HAP-1 (cell line): ENCODE data around the gene PC.
"Not testable (repeated sequence)": the region's sequence is repeated elsewhere in the genome, so short reads cannot be mapped to it uniquely, and the experiment has no call there.

Experiments
- DNase-seq, 2 experiments: peaks; one replicate each; pipeline ENCODE4 v3.0.0-alpha.2; 2016 to 2020; ENCODE audit warnings: low spot score in 2 of 2
- H3K27me3 ChIP-seq: fragments of 250-450 bp; sonication (Bioruptor Pico); 2 replicates; pipeline ENCODE4 v1.5.1; 2020; ENCODE audit warnings: low read depth, mild to moderate bottlenecking, moderate library complexity
- H3K36me3 ChIP-seq: fragments of 250-450 bp; sonication (Bioruptor Pico); replicated peaks from 2 replicates; pipeline ENCODE4 v1.5.1; 2020; ENCODE audit warnings: mild to moderate bottlenecking
- H3K4me1 ChIP-seq: fragments of 250-450 bp; sonication (Bioruptor Pico); 2 replicates; pipeline ENCODE4 v1.5.1; 2020; ENCODE audit warnings: mild to moderate bottlenecking
- H3K4me3 ChIP-seq: fragments of 250-450 bp; sonication (Bioruptor Pico); 2 replicates; pipeline ENCODE4 v1.5.1; 2020; ENCODE audit warnings: mild to moderate bottlenecking, moderate library complexity
- H3K9me3 ChIP-seq: fragments of 250-450 bp; sonication (Bioruptor Pico); 2 replicates; pipeline ENCODE4 v1.5.1; 2020; ENCODE audit warnings: mild to moderate bottlenecking, moderate library complexity
- in situ Hi-C: fragments of 300-500 bp; cut with MboI; formaldehyde crosslinking; loops from 3 replicates; pipeline ENCODE4 v1.14.3; 2020; ENCODE audit warnings: low sequenced_read_pairs, inconsistent platforms, mixed read lengths

PC gene

GRCh38 chr11:66958232-66958955, at the start of gene PC:
Gene PC (minus strand): TSS chr11:66958383. CDS start chr11:66872159, 86,224 bp downstream.
- Histone ChIP-seq H3K4me3 (peak within 1 kb of the TSS; percentile 60), H3K36me3 (no peaks in the 10 kb centered on the region), H3K4me1 (peaks cover 14% of the 10 kb centered on the region), H3K27me3 (no peaks in the 10 kb centered on the region), H3K9me3 (no peaks in the 10 kb centered on the region)
- in situ Hi-C loops, result no loop called here
- peak; percentile 100 for DNase-seq

GRCh38 chr11:67007126-67007525, 48.9 kb upstream of the PC start:
- H3K36me3 ChIP-seq, result no peaks in the 10 kb centered on the region
- peaks cover 4% of the 10 kb centered on the region for H3K4me1 ChIP-seq
- H3K4me3 ChIP-seq, result no peak overlapping the region
- in situ Hi-C loops, result no loop called here
- no peaks in the 10 kb centered on the region for H3K9me3 ChIP-seq
- no peaks in the 10 kb centered on the region for H3K27me3 ChIP-seq
- no peak for DNase-seq

- Histone ChIP-seq H3K4me1 (peaks cover 6% of the 10 kb centered on the region), H3K9me3 (no peaks in the 10 kb centered on the region), H3K27me3 (no peaks in the 10 kb centered on the region), H3K36me3 (no peaks in the 10 kb centered on the region), H3K4me3 (no peak overlapping the region)
- in situ Hi-C loops, result no loop called here
- DNase-seq, result peak; percentile 57 to 81
Observed at GRCh38 chr11:67006029-67006884, 48.1 kb upstream of the PC start.

- H3K27me3 ChIP-seq, H3K36me3 ChIP-seq, DNase-seq, H3K4me1 ChIP-seq, in situ Hi-C loops, H3K4me3 ChIP-seq, H3K9me3 ChIP-seq: not testable (repeated sequence)
Observed at GRCh38 chr11:67005200-67005599, 47.0 kb upstream of the PC start.

DNA sequence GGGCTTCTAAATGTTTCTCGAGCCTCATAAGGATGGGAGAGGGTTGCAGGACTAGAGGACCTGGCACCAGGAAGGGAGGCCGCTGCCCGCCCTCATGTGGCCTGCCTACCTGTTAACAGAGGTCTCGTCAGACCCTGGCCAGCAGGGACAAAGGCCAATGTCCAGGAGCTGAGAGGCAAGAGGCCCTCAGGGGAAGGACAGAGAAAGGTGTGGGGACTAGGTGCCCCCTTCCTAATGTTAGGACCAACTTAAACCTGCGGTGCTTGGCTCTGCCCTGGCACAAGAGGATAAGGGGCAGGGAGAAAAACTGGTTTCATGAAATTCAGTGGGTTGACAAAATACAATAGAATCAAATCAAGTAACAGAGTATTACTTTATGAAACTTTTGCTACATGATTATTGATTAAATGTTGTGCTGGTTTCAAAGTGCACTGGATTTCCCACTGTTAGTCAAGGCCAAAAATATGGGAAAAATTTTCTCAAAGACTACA, 44.8 kb upstream of the PC start:
- Histone ChIP-seq H3K36me3 (no peaks in the 10 kb centered on the region), H3K27me3 (no peaks in the 10 kb centered on the region), H3K4me3 (no peak overlapping the region), H3K4me1 (peaks cover 6% of the 10 kb centered on the region), H3K9me3 (no peaks in the 10 kb centered on the region)
- DNase-seq, result no peak
- in situ Hi-C loops, result no loop called here

DNA sequence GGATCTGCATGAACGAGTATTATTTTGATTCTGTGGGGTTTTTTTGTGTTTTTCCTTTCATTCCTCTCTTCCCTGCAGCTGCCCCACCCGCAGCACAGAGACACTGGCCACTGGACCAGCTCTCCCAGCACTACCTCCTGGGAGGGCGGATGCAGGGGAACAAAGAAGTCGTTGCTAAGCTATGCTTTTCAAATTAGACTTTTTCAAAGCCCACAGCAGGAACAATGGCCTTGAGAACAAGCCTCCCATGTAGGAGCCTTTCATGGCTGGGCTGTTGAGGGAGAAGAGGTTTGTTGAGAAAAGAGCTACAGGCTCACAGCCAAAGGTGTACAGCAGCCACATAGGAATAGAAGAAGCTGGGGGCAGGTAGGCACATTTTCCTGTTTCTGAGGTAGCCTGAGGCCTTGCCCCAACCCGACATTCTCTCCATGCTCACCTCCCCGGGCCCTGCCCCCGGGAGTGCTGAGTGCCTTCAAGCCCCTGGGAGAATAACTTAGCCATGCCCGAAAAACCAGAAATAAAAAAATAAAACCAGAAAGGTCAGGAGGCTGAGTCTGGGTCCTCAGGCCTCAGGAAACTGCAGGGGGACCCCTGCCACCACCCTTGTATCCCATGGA, 44.2 kb upstream of the PC start:
- no peaks in the 10 kb centered on the region for H3K27me3 ChIP-seq
- no peaks in the 10 kb centered on the region for H3K36me3 ChIP-seq
- DNase-seq, result peak; percentile 72 to 82
- H3K4me1 ChIP-seq, result peaks cover 6% of the 10 kb centered on the region
- H3K4me3 ChIP-seq, result no peak overlapping the region
- in situ Hi-C loops, result no loop called here
- H3K9me3 ChIP-seq, result no peaks in the 10 kb centered on the region

- Histone ChIP-seq H3K27me3 (no peaks in the 10 kb centered on the region), H3K4me3 (no peak overlapping the region), H3K4me1 (peaks cover 6% of the 10 kb centered on the region), H3K9me3 (no peaks in the 10 kb centered on the region), H3K36me3 (no peaks in the 10 kb centered on the region)
- no peak for DNase-seq
- in situ Hi-C loops, result no loop called here
Observed at GRCh38 chr11:67001332-67001731, 43.1 kb upstream of the PC start.

DNA sequence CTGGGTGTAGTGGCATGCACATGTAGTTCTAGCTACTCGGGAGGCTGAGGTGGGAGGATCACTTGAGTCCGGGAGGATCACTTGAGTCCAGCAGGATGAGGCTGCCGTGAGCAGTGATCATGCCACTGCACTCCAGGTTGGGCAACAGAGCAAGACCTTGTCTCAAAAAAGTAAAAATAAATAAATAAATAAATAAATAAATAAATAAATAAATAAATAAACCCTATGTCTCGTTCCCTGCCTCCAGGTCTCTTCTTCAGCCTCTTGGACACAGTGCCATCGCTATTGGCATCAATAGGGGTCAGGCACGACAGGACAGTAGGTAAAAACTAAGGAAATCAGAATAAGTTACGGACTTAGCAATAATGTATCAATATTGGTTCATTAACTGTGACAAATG, 41.4 kb upstream of the PC start:
- no peak for DNase-seq

DNA sequence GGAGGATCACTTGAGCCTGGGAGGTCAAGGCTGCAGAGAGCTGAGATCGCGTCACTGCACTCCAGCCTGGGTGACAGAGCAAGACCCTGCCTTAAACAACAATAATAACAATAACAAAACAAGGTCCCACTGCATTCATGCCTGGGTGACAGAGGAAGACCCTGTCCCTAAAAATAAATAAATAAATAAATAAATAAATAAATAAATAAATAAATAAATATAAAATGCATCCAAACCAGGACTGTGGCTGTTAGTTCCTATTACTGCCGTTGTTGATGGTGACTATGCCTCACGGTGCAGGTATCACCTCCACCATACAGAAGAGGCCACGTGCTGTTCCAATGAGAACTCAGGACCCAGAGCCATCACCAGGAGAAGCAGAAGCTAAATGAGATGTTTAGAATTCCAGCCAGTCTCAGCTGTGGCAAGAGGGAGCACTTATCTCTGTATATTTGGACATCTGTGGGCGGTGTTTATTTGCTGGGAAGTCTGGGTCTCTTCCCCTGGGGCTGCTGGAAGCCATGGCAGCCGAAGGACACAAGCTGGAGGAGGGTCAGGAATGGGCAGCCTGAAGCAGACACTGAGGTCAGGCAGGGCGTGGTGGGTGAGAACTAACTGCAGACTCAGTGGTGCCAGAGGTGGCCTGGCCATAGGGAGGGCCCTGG, 38.6 kb upstream of the PC start:
- Histone ChIP-seq H3K4me3 (no peak overlapping the region), H3K4me1 (no peaks in the 10 kb centered on the region), H3K9me3 (no peaks in the 10 kb centered on the region), H3K27me3 (no peaks in the 10 kb centered on the region), H3K36me3 (no peaks in the 10 kb centered on the region)
- DNase-seq, result no peak
- in situ Hi-C loops, result no loop called here

More for the DNA sequence above, 41.4 kb upstream of the PC start:
- Histone ChIP-seq H3K9me3 (no peaks in the 10 kb centered on the region), H3K4me1 (peaks cover 6% of the 10 kb centered on the region), H3K4me3 (no peak overlapping the region), H3K27me3 (no peaks in the 10 kb centered on the region), H3K36me3 (no peaks in the 10 kb centered on the region)
- in situ Hi-C loops, result no loop called here

GRCh38 chr11:66992041-66992440, 33.9 kb upstream of the PC start:
- no peak for DNase-seq
- no peaks in the 10 kb centered on the region for H3K4me1 ChIP-seq
- no peak overlapping the region for H3K4me3 ChIP-seq
- in situ Hi-C loops, result no loop called here
- no peaks in the 10 kb centered on the region for H3K9me3 ChIP-seq
- no peaks in the 10 kb centered on the region for H3K27me3 ChIP-seq
- H3K36me3 ChIP-seq, result no peaks in the 10 kb centered on the region

GRCh38 chr11:66989360-66989759, 31.2 kb upstream of the PC start:
- H3K4me1 ChIP-seq, H3K9me3 ChIP-seq, in situ Hi-C loops: not testable (repeated sequence)

DNA sequence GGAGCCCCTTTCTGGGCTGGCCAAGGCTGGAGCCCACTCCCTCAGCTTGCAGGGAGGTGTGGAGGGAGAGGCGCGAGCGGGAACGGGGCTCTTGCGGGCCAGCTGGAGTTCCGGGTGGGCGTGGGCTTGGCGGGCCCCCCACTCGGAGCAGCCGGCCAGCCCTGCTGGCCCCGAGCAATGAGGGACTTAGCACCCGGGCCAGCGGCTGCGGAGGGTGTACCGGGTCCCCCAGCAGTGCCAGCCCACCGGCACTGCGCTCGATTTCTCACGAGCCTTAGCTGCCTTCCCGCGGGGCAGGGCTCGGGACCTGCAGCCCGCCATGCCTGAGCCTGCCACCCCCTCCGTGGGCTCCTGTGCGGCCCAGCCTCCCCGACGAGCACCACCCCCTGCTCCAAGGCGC, 30.6 kb upstream of the PC start:
- H3K9me3 ChIP-seq, H3K36me3 ChIP-seq, in situ Hi-C loops, H3K27me3 ChIP-seq, H3K4me1 ChIP-seq, DNase-seq, H3K4me3 ChIP-seq: not testable (repeated sequence)

More at GRCh38 chr11:66989360-66989759, 31.2 kb upstream of the PC start:
- DNase-seq, H3K4me3 ChIP-seq, H3K27me3 ChIP-seq, H3K36me3 ChIP-seq: not testable (repeated sequence)

GRCh38 chr11:66987924-66988637, 29.9 kb upstream of the PC start:
- in situ Hi-C loops, result no loop called here
- H3K4me1 ChIP-seq, result no peaks in the 10 kb centered on the region
- DNase-seq, result no peak
- H3K36me3 ChIP-seq, result no peaks in the 10 kb centered on the region
- H3K4me3 ChIP-seq, result no peak overlapping the region
- H3K27me3 ChIP-seq, result no peaks in the 10 kb centered on the region
- H3K9me3 ChIP-seq, result no peaks in the 10 kb centered on the region
